ENCODE data around the gene STX18. TPM values are rescaled to one million over a fixed set of nuclear protein-coding genes. Genes with fewer than 3 reads are reported as not detected.

Gene STX18
- total RNA-seq, 2 donors from 2014 or later = 24.1 to 33.5 TPM

DNA sequence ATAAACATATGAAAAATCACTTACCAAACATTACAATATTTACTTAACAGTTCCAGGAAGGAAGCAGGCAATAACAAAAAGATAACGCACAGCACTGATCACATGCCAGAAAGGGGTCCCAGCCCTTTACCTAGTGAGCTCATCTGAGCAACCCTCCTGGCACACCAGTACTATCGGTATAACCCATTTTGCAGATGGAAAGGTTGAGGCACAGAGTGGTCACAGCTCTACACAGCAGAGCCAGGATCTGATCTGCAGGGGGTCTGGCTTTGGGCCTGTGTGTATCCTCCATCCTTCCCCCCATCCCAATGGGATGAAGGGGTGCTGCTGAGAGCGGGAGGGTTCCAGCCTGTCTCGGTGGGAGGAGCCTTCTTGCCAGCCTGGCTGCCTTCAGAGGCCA, 150.0 kb downstream of the STX18 start:
- Histone ChIP-seq H3K27me3 (replicated peaks; ENCODE audit: insufficient read depth) (no peaks in the 10 kb centered on the region), H3K9me3 (no peaks in the 10 kb centered on the region), H3K27ac (peak overlapping the region in 1 of 2 donors; percentile 10), H3K4me1 (replicated peaks) (no peaks in the 10 kb centered on the region), H3K4me3 (no peak overlapping the region), H3K36me3 (no peaks in the 10 kb centered on the region)
- no peak for TF ChIP-seq POLR2A (IDR thresholded peaks at IDR 0.05)
- TF ChIP-seq POLR2AphosphoS5 (IDR thresholded peaks at IDR 0.05) = no peak
- TF ChIP-seq, protein P1, sequence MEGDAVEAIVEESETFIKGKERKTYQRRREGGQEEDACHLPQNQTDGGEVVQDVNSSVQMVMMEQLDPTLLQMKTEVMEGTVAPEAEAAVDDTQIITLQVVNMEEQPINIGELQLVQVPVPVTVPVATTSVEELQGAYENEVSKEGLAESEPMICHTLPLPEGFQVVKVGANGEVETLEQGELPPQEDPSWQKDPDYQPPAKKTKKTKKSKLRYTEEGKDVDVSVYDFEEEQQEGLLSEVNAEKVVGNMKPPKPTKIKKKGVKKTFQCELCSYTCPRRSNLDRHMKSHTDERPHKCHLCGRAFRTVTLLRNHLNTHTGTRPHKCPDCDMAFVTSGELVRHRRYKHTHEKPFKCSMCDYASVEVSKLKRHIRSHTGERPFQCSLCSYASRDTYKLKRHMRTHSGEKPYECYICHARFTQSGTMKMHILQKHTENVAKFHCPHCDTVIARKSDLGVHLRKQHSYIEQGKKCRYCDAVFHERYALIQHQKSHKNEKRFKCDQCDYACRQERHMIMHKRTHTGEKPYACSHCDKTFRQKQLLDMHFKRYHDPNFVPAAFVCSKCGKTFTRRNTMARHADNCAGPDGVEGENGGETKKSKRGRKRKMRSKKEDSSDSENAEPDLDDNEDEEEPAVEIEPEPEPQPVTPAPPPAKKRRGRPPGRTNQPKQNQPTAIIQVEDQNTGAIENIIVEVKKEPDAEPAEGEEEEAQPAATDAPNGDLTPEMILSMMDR (IDR thresholded peaks at IDR 0.05) = no peak
- no peak for DNase-seq (ENCODE audit: low spot score)
- 74% methylated on average over 4 of the region's 4 CpGs for WGBS
- intact Hi-C loops (cut with DNase I) = no loop called here

DNA sequence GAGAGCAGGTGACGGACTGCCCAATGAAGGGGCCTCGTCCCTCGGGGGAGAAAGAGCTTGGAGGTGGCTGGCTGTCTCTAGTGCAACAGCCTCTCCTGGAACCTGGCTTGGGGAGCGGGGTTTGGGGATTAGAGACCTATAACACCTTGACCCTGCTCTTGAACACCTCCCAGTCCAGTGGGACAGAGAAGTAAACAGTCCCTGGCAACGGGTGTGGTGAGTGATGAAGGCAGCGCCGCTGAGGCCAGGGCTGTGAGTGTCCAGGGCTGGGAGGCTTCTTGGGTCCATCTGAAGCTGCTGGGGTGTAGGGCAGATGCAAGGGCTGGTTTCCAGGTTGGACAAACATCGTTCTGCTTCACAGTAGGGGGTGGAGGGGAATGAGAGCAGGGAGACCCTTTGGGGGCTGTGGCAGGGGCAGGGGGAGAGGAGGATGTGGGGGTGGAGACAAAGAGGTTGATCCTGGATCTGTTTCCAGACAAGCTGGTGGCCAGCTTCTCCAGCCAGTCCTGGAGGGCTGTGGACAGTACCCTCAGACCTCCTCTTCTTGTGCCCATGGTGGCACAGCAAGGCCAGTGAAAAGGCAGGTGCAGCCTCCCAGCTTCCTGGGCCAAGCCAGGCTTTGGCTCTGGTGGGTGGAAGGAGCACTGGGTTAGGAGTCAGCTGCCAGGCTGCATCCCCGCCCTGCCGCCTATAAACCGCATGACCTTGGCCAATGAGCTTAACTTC, 151.2 kb downstream of the STX18 start:
- Histone ChIP-seq H3K9me3 (no peaks in the 10 kb centered on the region), H3K4me3 (no peak overlapping the region), H3K4me1 (replicated peaks) (no peaks in the 10 kb centered on the region), H3K27me3 (replicated peaks; ENCODE audit: insufficient read depth) (no peaks in the 10 kb centered on the region), H3K36me3 (no peaks in the 10 kb centered on the region), H3K27ac (no peak overlapping the region)
- DNase-seq (ENCODE audit: low spot score) = no peak
- no peak for TF ChIP-seq POLR2AphosphoS5 (IDR thresholded peaks at IDR 0.05)
- 82% methylated on average over 10 of the region's 11 CpGs for WGBS
- intact Hi-C loops (cut with DNase I) = no loop called here

DNA sequence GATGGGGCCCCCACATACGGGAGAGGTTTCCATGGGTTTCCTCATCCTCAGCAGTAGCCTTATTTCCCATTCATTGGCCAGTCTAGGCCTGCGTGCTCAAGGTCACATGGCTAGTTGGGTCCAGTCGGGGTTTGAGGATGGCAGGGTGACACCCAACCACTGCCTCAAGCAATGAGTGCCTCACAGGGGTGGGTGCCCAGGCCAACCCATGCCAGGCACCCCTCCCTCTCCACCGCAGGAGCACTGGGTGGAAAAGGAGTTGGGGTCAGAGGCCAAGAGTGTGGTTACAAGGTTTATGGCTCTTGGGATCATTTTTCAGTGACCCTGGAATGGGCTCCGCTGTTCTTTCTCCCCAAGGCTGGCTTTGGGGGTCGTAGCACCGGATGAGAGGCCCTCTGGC, 151.8 kb downstream of the STX18 start:
- intact Hi-C loops (cut with DNase I) = no loop called here
- no peaks in the 10 kb centered on the region for H3K27me3 ChIP-seq (replicated peaks; ENCODE audit: insufficient read depth)
- H3K4me1 ChIP-seq (replicated peaks) = no peaks in the 10 kb centered on the region
- no peak overlapping the region for H3K27ac ChIP-seq
- H3K9me3 ChIP-seq = no peaks in the 10 kb centered on the region
- no peaks in the 10 kb centered on the region for H3K36me3 ChIP-seq
- 81% methylated on average over 7 of the region's 7 CpGs for WGBS
- DNase-seq (ENCODE audit: low spot score) = no peak
- H3K4me3 ChIP-seq = no peak overlapping the region
- TF ChIP-seq POLR2A (IDR thresholded peaks at IDR 0.05) = no peak
- TF ChIP-seq, protein P1 (IDR thresholded peaks at IDR 0.05) = no peak
- TF ChIP-seq POLR2AphosphoS5 (IDR thresholded peaks at IDR 0.05) = no peak

DNA sequence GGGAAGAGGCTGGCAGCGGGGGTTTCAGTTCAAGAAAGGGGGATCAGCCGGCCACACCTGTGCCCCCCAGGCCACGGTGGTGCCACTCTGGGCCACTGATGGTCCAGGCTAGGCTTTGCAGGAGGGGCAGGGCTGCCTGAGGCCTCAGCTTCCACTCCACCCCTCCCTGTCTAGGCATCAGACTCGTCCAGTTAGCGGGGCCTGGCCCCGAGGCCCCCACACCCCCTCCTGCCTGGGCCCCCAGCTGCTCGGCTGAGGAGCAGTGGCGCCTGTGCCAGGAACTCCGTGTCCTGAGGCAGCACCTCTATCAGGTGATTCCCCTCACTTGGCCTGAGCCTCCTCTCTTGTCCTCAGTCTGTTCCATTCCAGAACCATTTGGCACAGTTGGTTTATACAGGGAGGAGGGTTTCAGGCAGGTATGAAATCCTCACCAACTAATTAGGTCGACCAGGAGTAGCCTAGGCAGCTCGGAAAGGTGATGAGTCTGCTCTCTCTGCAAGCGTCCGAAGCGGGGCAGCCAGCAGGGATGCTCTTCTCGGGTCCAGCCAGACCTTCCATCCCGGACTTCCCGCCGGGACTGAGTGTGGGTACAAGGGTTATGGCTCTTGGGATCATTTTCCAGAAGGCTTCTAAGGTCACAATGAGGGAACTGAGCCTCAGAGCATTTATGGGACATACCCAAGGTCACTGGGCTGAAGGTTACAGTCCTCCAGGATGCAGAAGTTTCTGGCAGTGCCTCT, 152.8 kb downstream of the STX18 start:
- 60% methylated on average over 18 of the region's 18 CpGs for WGBS
- Histone ChIP-seq H3K4me3 (no peak overlapping the region), H3K27ac (no peak overlapping the region), H3K36me3 (no peaks in the 10 kb centered on the region), H3K9me3 (no peaks in the 10 kb centered on the region), H3K4me1 (replicated peaks) (no peaks in the 10 kb centered on the region), H3K27me3 (replicated peaks; ENCODE audit: insufficient read depth) (peaks cover 2% of the 10 kb centered on the region)
- intact Hi-C loops (cut with DNase I) = no loop called here
- peak; percentile 37 for DNase-seq (ENCODE audit: low spot score)
- peak; percentile 13 for TF ChIP-seq POLR2AphosphoS5 (IDR thresholded peaks at IDR 0.05)
- TF ChIP-seq, protein P1 (IDR thresholded peaks at IDR 0.05) = no peak

DNA sequence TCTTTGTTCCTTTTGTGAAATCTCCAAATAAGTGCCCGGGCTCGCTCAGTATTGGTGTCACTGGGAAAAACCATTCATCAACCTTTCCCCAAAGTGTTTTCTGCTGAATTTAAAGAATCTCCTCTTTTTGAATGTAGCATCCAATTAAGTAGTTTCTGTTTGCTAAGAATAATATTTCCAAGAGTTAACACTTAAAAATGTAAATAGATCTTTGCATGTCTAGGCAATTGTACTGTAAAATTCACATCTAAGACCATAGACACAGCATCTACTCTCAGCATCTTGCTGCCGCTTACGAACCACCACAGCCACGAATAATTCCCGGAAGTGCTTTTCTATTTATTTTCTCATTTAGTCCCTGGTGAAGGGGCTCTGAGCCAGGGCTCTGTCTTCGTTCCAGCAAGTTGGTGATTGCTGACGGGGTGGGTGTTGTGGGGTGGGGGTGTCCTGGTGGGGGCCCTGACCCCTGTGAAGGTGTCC, 153.5 kb downstream of the STX18 start:
- no peak for TF ChIP-seq POLR2AphosphoS5 (IDR thresholded peaks at IDR 0.05)
- no peak for TF ChIP-seq POLR2A (IDR thresholded peaks at IDR 0.05)
- TF ChIP-seq, protein P1 (IDR thresholded peaks at IDR 0.05) = no peak
- Histone ChIP-seq H3K36me3 (no peaks in the 10 kb centered on the region), H3K4me1 (replicated peaks) (no peaks in the 10 kb centered on the region), H3K9me3 (no peaks in the 10 kb centered on the region), H3K27ac (no peak overlapping the region), H3K4me3 (no peak overlapping the region), H3K27me3 (replicated peaks; ENCODE audit: insufficient read depth) (peaks cover 2% of the 10 kb centered on the region)
- intact Hi-C loops (cut with DNase I) = no loop called here
- WGBS = 30% methylated on average over 8 of the region's 8 CpGs
- DNase-seq (ENCODE audit: low spot score) = no peak

Data from prostate gland (tissue), 2 donors.